NB4 (cell line): Measurements from ENCODE around the gene TFF1.

Experiments
- DNase-seq: peaks from one replicate; pipeline ENCODE4 v3.0.0; 2010; ENCODE audit warnings: low read depth
- H3K4me3 ChIP-seq: one replicate; pipeline ENCODE4 v1.5.1; 2011; ENCODE audit warnings: mild to moderate bottlenecking, low read depth, low read length, moderate library complexity
- MYC ChIP-seq: IDR thresholded peaks from 2 replicates; pipeline ENCODE4 v1.6.1; 2011; ENCODE audit warnings: low read depth, low read length
- POLR2A ChIP-seq: IDR thresholded peaks from 2 replicates; pipeline ENCODE4 v1.6.1; 2011; ENCODE audit warnings: mild to moderate bottlenecking; ENCODE audit not compliant: insufficient read length; ENCODE audit errors: extremely low read depth
- TF ChIP-seq, protein P1 (sequence below): IDR thresholded peaks from one replicate; pipeline ENCODE4 v1.5.1; 2012; ENCODE audit warnings: low read depth, low read length
- TF ChIP-seq, protein P2 (sequence below): IDR thresholded peaks from 2 replicates; pipeline ENCODE4 v1.6.1; 2011; ENCODE audit warnings: low read depth, low read length

The TFF1 gene

DNA sequence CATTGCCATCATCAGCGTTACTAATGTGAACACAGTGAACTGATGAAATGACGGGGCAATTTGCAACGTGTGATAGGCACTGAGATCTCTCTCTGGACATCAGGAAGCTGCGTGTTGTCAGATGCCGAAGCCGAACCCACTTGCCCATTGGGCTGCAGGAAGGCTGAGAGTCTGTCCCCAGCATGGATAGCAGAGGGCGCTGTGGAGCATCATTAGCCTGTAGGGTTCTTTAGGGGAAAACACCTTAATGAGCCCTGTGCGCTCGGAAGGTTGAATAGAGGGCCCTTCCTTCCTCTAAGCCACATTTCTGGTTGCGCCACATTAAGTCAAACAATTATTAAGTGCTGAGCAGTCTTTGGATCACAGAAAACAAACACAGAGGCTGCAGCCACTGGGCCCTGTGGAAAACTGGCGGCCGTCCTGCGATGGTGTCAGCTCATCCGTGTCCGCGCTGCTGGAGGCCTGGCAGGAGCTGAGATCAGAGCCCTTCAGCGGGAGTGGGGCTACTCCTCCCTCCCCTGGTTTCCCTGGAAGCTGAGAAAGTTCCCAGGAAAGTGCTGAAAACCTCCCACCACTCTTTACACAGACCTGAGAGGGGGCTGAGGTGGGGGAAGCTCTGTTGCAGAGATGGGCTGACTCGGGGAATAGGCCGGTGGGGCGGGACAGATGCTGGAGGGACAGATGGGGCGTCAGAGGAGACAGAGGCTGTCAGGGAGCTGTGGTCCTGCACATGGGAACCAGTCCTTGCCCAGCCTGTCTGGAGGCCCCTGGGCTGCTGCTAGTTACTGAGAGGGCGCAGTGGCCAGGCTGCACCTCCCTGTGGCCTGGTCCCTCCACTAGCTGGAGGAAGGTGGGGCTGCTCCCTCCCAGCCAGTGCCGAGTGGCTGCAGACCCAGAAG is 28.3 kb downstream of the TFF1 start:
- TF ChIP-seq, protein P1, sequence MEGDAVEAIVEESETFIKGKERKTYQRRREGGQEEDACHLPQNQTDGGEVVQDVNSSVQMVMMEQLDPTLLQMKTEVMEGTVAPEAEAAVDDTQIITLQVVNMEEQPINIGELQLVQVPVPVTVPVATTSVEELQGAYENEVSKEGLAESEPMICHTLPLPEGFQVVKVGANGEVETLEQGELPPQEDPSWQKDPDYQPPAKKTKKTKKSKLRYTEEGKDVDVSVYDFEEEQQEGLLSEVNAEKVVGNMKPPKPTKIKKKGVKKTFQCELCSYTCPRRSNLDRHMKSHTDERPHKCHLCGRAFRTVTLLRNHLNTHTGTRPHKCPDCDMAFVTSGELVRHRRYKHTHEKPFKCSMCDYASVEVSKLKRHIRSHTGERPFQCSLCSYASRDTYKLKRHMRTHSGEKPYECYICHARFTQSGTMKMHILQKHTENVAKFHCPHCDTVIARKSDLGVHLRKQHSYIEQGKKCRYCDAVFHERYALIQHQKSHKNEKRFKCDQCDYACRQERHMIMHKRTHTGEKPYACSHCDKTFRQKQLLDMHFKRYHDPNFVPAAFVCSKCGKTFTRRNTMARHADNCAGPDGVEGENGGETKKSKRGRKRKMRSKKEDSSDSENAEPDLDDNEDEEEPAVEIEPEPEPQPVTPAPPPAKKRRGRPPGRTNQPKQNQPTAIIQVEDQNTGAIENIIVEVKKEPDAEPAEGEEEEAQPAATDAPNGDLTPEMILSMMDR, result peak; percentile 79
- TF ChIP-seq, protein P2, sequence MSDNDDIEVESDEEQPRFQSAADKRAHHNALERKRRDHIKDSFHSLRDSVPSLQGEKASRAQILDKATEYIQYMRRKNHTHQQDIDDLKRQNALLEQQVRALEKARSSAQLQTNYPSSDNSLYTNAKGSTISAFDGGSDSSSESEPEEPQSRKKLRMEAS, result no peak
- no peak for TF ChIP-seq MYC
- peak; percentile 70 for DNase-seq
- H3K4me3 ChIP-seq, result no peak overlapping the region

DNA sequence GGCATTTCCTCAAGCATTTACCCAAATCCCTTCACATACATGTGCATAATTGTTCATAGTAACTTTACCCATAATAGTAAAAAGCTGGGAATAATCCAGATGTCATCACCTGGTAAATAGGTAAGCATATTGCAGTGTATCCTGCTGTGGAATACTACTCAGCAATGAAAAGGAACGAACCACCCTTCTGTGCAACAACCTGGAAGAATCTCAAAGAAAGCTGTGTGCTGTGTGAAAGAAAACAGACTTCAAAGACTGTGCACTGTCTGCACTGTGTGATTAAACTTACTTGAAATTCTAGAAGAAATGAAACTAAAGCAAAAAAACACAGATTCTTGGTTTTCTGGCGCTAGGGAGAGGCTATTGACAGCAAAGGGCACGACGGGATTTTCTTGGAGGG is 29.1 kb downstream of the TFF1 start:
- no peak overlapping the region for H3K4me3 ChIP-seq
- no peak for DNase-seq
- TF ChIP-seq POLR2A, result no peak
- TF ChIP-seq, protein P2, result no peak
- TF ChIP-seq MYC, result no peak
- TF ChIP-seq, protein P1, result no peak

DNA sequence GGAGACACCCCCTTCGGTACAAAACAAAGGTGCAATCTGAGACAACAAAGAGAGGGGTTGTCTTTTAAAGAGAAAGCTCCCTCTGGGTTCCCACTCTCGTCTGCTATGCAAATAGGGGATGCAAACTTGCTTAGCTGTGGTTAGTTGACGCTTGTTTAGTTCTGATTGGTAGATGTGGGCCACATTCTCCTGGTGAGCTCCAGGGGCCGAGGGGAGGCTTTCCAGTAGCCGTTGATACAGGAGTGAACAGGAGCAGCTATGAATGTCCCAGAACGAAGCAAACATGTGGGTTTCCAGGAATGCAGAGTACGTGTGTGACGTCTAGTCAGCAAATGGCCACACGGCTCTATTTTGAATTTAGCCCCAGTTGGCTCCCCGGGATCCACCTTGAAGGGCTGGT is 30.3 kb downstream of the TFF1 start:
- TF ChIP-seq, protein P2, result no peak
- H3K4me3 ChIP-seq, result no peak overlapping the region
- DNase-seq, result no peak

DNA sequence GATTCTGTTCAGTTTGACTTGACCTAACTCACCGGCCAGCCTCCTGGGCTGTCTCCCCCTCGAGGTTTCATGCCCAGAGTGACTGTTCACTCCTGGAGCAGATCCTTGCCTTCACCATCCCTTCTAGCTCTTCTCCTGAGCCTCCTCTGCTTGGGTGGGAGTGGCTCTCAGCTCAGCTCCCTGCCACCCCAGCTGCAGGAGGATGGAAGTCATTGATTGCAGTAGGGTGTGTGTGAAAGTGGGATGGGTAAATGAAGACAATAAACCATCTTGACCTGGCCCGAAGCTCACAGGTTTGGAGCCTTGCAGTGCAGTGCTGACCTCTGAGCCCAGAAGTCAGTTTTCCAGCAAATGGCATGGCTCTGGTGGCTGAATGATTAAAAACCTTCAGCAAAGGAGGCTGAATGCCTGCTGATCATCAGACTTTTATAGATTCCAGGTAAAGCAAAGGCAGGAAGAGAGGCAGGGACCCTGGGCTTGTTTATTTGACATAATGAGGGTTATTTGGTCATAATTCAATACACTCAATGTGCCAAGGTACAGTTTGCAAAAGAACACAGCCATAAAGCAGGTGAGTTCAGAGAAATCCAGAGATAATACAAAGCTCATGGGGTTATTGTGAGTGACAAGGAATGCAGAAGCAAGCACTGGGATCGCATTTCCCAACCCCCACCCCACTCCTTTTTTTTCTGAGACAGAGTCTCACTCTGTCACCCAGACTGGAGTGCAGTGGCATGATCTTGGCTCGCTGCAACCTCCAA is 33.6 kb downstream of the TFF1 start:
- no peak overlapping the region for H3K4me3 ChIP-seq
- TF ChIP-seq POLR2A, result no peak
- DNase-seq, result no peak

DNA sequence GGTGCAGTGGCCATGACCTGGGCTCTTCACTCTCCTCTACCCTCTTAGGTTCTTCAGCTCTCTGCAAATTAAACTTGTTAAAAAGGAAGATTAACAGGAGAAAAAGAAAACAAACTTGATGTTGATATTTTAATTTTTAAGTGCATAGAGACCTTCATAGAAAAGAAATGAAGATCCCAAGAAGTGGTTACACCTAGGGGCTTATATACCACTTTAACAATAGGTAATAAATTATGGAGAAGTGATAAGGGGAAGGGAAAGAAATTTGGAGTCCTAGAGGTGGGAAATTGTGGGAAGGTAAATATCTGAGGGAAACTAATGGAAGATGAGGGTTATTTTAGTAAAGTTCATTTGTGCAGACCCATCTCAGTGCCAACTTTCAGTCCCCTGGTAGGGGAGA is 34.7 kb downstream of the TFF1 start:
- TF ChIP-seq POLR2A (no peak), MYC (no peak)
- TF ChIP-seq, protein P2, result no peak
- TF ChIP-seq, protein P1, result no peak
- no peak for DNase-seq
- H3K4me3 ChIP-seq, result no peak overlapping the region

DNA sequence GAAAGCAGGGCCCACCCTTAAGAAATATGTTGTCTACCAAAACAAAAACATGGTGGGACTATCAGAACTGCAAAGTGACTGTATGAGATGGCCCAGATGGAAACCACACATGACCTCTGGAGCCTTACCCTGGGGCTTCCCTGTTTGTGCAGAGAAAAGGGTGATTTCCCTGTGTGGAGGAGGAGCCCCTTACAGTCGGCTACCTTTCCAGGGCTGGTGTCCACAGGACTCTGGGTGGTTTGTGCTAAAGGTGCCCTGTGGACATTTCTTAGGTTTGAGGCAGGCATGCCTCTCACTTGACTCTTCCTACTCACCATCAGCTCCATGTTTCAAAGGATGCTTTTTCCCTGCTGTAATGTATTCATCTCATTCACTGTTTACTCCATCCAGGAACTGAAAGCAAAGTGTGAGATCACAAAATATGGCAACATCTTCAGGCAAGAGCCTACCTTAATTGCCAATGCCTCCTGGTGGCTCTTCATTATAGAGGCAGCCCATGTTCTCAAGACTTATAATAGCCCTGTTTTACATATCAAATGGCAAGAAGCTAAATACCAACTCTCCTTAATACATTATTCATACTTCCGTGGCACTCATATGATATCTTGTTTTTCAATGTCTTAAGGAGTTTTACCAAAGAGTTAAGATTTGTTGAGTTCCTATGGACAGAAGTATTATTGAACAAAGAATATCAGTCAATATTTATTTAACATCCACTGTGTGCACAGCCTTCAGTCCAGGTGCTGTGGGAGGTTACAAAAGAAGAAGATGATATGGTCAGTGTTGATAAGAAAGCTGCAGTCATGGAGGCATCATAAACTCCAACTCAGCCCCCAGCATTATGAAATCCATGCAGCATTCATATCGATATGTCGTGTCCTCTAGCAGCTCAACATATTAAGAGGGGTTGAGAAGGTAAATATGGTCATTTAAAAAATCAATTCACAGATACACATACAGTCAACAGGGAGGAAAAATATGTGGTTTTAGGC is 35.7 kb downstream of the TFF1 start:
- no peak overlapping the region for H3K4me3 ChIP-seq
- TF ChIP-seq, protein P1, result no peak
- no peak for TF ChIP-seq MYC
- DNase-seq, result no peak
